HFF-Myc (cell line): ENCODE measurements around the gene STYK1.

ENCODE experiments used
- DNase-seq: peaks from one replicate; pipeline ENCODE4 v3.0.0-alpha.2; 2011; ENCODE audit warnings: low read depth; ENCODE audit errors: extremely low read depth
- H3K4me3 ChIP-seq: replicated peaks from 2 replicates; pipeline ENCODE4 v1.5.1; 2011; ENCODE audit warnings: low read depth, mild to moderate bottlenecking, control low read depth, low read length
- TF ChIP-seq, protein P1 (sequence below): IDR thresholded peaks from 2 replicates; pipeline ENCODE4 v1.5.1; 2012; ENCODE audit warnings: mild to moderate bottlenecking, low read depth, low read length, control low read depth; ENCODE audit errors: missing control alignments

The STYK1 gene

GRCh38 chr12:10718279-10718821 is 44.5 kb upstream of the STYK1 start:
- TF ChIP-seq, protein P1, sequence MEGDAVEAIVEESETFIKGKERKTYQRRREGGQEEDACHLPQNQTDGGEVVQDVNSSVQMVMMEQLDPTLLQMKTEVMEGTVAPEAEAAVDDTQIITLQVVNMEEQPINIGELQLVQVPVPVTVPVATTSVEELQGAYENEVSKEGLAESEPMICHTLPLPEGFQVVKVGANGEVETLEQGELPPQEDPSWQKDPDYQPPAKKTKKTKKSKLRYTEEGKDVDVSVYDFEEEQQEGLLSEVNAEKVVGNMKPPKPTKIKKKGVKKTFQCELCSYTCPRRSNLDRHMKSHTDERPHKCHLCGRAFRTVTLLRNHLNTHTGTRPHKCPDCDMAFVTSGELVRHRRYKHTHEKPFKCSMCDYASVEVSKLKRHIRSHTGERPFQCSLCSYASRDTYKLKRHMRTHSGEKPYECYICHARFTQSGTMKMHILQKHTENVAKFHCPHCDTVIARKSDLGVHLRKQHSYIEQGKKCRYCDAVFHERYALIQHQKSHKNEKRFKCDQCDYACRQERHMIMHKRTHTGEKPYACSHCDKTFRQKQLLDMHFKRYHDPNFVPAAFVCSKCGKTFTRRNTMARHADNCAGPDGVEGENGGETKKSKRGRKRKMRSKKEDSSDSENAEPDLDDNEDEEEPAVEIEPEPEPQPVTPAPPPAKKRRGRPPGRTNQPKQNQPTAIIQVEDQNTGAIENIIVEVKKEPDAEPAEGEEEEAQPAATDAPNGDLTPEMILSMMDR, result no peak
- peak overlapping the region; percentile 36 for H3K4me3 ChIP-seq

DNA sequence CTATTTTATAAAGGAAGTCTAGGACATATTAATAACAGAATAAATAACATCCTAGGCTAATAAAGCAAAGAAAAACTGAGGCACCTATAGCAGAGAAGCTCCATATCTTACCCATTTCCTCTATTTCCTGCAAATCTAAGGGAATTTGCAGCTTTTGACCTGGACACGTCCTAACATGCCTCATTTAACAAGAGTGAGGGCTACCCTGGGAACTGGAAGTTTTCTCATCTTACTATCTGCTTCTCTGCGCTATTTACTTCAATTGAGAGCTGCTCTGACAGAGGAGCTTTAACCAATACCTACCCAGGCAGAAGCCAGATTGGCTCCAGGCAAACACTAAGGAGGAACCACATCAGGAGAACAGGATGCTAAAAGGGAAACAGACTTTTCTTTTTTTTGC is 43.6 kb upstream of the STYK1 start:
- peak overlapping the region; percentile 36 for H3K4me3 ChIP-seq
- TF ChIP-seq, protein P1, result no peak
- no peak for DNase-seq

More at GRCh38 chr12:10718279-10718821, 44.5 kb upstream of the STYK1 start:
- peak; percentile 41 for DNase-seq

DNA sequence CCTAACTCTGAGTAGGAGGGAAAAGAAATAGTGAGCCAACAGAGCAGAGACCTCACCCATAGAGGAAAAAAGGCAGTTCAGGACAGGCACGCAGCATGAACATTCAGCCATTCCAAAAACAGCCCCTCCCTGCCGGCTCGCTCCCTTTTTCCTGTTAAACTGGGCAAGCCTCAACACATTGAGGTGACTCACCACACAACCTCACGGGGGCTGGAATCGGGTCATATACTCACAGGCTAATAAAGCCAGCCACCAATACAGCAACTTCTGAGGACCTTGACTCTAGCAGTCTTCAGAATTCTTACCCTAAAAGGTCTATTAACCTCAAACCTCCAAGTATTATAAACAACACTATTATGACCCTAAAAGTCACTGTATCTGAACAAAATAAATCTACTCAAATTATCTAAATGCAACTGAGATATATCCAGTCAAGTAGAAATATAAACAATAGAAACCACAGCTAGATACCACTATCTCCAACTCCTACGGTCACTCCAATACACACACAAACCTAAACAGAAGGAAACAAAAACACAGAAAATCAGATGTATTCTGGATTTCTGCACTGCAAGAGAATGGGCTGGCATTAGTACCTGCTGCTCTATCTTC is 43.0 kb upstream of the STYK1 start:
- peak; percentile 85 for DNase-seq
- TF ChIP-seq, protein P1, result no peak
- peak overlapping the region; percentile 36 for H3K4me3 ChIP-seq

- TF ChIP-seq, protein P1, result no peak
- DNase-seq, result no peak
- peak overlapping the region; percentile 36 for H3K4me3 ChIP-seq
Measured at GRCh38 chr12:10716277-10716676, 42.4 kb upstream of the STYK1 start.

DNA sequence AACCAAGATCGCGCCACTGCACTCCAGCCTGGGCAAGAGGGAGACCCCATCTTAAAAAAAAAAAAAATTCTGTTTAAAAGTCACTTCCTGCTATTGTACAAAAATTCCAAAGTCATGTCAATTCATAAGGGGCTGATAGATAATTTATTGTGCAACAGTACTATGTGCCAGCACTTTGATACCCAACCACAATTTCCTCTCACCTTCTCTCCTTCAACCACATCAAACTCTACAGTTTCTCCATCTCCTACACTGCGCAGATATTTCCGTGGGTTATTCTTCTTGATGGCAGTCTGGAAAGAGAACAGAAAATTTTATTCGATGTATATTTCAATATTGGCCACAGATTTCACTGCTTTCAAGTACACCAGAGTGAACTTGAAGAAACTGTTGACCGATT is 41.6 kb upstream of the STYK1 start:
- H3K4me3 ChIP-seq, result no peak overlapping the region
- no peak for DNase-seq
- TF ChIP-seq, protein P1, result no peak

DNA sequence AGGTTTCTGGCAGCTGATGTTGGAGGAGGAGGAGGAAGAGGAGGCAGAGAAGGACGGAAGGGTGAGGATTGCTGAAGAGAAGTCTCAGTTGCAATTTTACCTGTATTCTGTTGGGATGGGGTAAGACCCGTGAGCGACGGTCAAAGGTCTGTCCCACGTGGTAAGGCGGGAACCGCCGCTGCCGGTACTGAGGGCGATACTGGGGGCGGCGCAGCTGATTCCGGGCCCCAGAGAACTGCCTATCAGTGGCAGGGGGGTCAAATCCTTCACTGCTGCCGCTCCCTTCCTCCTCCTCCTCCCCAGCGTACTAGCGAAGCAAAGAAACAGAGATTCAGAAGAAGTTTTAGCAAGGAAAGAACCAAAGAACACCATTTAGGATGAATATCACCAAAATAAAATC is 36.0 kb upstream of the STYK1 start:
- H3K4me3 ChIP-seq, result no peak overlapping the region
- TF ChIP-seq, protein P1, result no peak
- DNase-seq, result no peak

- H3K4me3 ChIP-seq, result no peak overlapping the region
Measured at GRCh38 chr12:10708862-10709261, 35.0 kb upstream of the STYK1 start.

More at GRCh38 chr12:10708862-10709261, 35.0 kb upstream of the STYK1 start:
- DNase-seq, result no peak
- TF ChIP-seq, protein P1, result no peak
